HEK293 (cell line): Measurements from ENCODE around the gene NUFIP2.

Experiments used
- GFI1B ChIP-seq: fragments of 450-650 bp; formaldehyde crosslinking; IDR thresholded peaks from 2 replicates; pipeline ENCODE4 v1.5.1; 2016; ENCODE audit warnings: missing biosample characterization, missing genetic modification characterization
- KLF16 ChIP-seq: fragments of 450-650 bp; formaldehyde crosslinking; IDR thresholded peaks from 2 replicates; pipeline ENCODE4 v1.5.1; 2017; ENCODE audit warnings: missing biosample characterization, missing genetic modification characterization
- OSR2 ChIP-seq: fragments of 450-650 bp; formaldehyde crosslinking; IDR thresholded peaks from 2 replicates; pipeline ENCODE4 v1.5.1; 2016; ENCODE audit warnings: missing biosample characterization, missing genetic modification characterization
- OVOL3 ChIP-seq: fragments of 450-650 bp; formaldehyde crosslinking; IDR thresholded peaks from 2 replicates; pipeline ENCODE4 v1.5.1; 2016; ENCODE audit warnings: missing biosample characterization, missing genetic modification characterization
- SCRT1 ChIP-seq: fragments of 450-650 bp; formaldehyde crosslinking; IDR thresholded peaks from 2 replicates; pipeline ENCODE4 v1.5.1; 2016; ENCODE audit warnings: missing biosample characterization, missing genetic modification characterization, borderline replicate concordance
- SP7 ChIP-seq: fragments of 450-650 bp; formaldehyde crosslinking; IDR thresholded peaks from 2 replicates; pipeline ENCODE4 v1.5.1; 2016; ENCODE audit warnings: missing biosample characterization, missing genetic modification characterization
- TCF7L2 ChIP-seq: IDR thresholded peaks from 2 replicates; pipeline ENCODE4 v1.6.1; 2011; ENCODE audit warnings: low read depth, mild to moderate bottlenecking, inconsistent platforms, low read length, moderate library complexity, borderline replicate concordance
- TRIM28 ChIP-seq: IDR thresholded peaks from 2 replicates; pipeline ENCODE4 v1.6.1; 2011; ENCODE audit warnings: low read length, control low read depth, borderline replicate concordance
- YY2 ChIP-seq: fragments of 450-650 bp; formaldehyde crosslinking; IDR thresholded peaks from 2 replicates; pipeline ENCODE4 v1.5.1; 2016; ENCODE audit warnings: missing biosample characterization, missing genetic modification characterization
- ZBTB6 ChIP-seq: fragments of 450-650 bp; formaldehyde crosslinking; IDR thresholded peaks from 2 replicates; pipeline ENCODE4 v1.5.1; 2017; ENCODE audit warnings: missing biosample characterization, missing genetic modification characterization
- ZFHX2 ChIP-seq: fragments of 450-650 bp; formaldehyde crosslinking; conservative IDR thresholded peaks from 2 replicates; pipeline ENCODE4 v1.5.1; 2016; ENCODE audit warnings: missing biosample characterization, missing genetic modification characterization
- ZFP37 ChIP-seq: fragments of 450-650 bp; formaldehyde crosslinking; IDR thresholded peaks from 2 replicates; pipeline ENCODE4 v1.5.1; 2016; ENCODE audit warnings: missing biosample characterization, missing genetic modification characterization
- ZNF2 ChIP-seq: fragments of 450-650 bp; formaldehyde crosslinking; IDR thresholded peaks from 2 replicates; pipeline ENCODE4 v1.5.1; 2016; ENCODE audit warnings: missing biosample characterization, missing genetic modification characterization
- ZNF223 ChIP-seq: fragments of 450-650 bp; formaldehyde crosslinking; IDR thresholded peaks from 2 replicates; pipeline ENCODE4 v1.5.1; 2016; ENCODE audit warnings: missing biosample characterization, missing genetic modification characterization
- ZNF239 ChIP-seq: fragments of 450-650 bp; formaldehyde crosslinking; IDR thresholded peaks from 2 replicates; pipeline ENCODE4 v1.5.1; 2016; ENCODE audit warnings: missing biosample characterization, missing genetic modification characterization
- ZNF335 ChIP-seq: fragments of 450-650 bp; formaldehyde crosslinking; conservative IDR thresholded peaks from 2 replicates; pipeline ENCODE4 v1.5.1; 2016; ENCODE audit warnings: missing biosample characterization, missing genetic modification characterization
- ZNF341 ChIP-seq: fragments of 450-650 bp; formaldehyde crosslinking; IDR thresholded peaks from 2 replicates; pipeline ENCODE4; 2016; ENCODE audit warnings: low read depth, missing biosample characterization, missing genetic modification characterization
- ZNF426 ChIP-seq: fragments of 450-650 bp; formaldehyde crosslinking; IDR thresholded peaks from 2 replicates; pipeline ENCODE4 v1.5.1; 2017; ENCODE audit warnings: missing biosample characterization, missing genetic modification characterization, mild to moderate bottlenecking, inconsistent platforms, moderate library complexity
- ZNF433 ChIP-seq: fragments of 450-650 bp; formaldehyde crosslinking; IDR thresholded peaks from 2 replicates; pipeline ENCODE4 v1.5.1; 2016; ENCODE audit warnings: missing biosample characterization, missing genetic modification characterization, low read depth
- ZNF580 ChIP-seq: fragments of 450-650 bp; formaldehyde crosslinking; IDR thresholded peaks from 2 replicates; pipeline ENCODE4 v1.5.1; 2016; ENCODE audit warnings: missing biosample characterization, missing genetic modification characterization
- ZNF629 ChIP-seq: fragments of 450-650 bp; formaldehyde crosslinking; IDR thresholded peaks from 2 replicates; pipeline ENCODE4 v1.5.1; 2017; ENCODE audit warnings: missing biosample characterization, missing genetic modification characterization
- ZNF660 ChIP-seq: fragments of 450-650 bp; IDR thresholded peaks from 2 replicates; pipeline ENCODE4 v1.5.1; 2018; ENCODE audit warnings: missing biosample characterization, mild to moderate bottlenecking, missing genetic modification characterization
- ZNF791 ChIP-seq: fragments of 450-650 bp; formaldehyde crosslinking; IDR thresholded peaks from 2 replicates; pipeline ENCODE4 v1.5.1; 2016; ENCODE audit warnings: missing biosample characterization, missing genetic modification characterization
- ZSCAN30 ChIP-seq: fragments of 450-650 bp; IDR thresholded peaks from 2 replicates; pipeline ENCODE4 v1.5.1; 2018; ENCODE audit warnings: missing biosample characterization, mild to moderate bottlenecking, missing genetic modification characterization, moderate library complexity
- TF ChIP-seq, protein P1 (sequence below): fragments of 450-650 bp; formaldehyde crosslinking; IDR thresholded peaks from 2 replicates; pipeline ENCODE4 v1.5.1; 2016; ENCODE audit warnings: missing biosample characterization, missing genetic modification characterization, borderline replicate concordance
- TF ChIP-seq, protein P2 (sequence below): fragments of 450-650 bp; formaldehyde crosslinking; IDR thresholded peaks from 2 replicates; pipeline ENCODE4 v1.5.1; 2016; ENCODE audit warnings: missing biosample characterization, missing genetic modification characterization
- TF ChIP-seq, protein P3 (sequence below): fragments of 450-650 bp; formaldehyde crosslinking; IDR thresholded peaks from 2 replicates; pipeline ENCODE4 v1.5.1; 2016; ENCODE audit warnings: missing biosample characterization, missing genetic modification characterization
- TF ChIP-seq, protein P4 (sequence below): fragments of 450-650 bp; formaldehyde crosslinking; IDR thresholded peaks from 2 replicates; pipeline ENCODE4 v1.5.1; 2016; ENCODE audit warnings: missing biosample characterization, missing genetic modification characterization

The NUFIP2 gene

DNA sequence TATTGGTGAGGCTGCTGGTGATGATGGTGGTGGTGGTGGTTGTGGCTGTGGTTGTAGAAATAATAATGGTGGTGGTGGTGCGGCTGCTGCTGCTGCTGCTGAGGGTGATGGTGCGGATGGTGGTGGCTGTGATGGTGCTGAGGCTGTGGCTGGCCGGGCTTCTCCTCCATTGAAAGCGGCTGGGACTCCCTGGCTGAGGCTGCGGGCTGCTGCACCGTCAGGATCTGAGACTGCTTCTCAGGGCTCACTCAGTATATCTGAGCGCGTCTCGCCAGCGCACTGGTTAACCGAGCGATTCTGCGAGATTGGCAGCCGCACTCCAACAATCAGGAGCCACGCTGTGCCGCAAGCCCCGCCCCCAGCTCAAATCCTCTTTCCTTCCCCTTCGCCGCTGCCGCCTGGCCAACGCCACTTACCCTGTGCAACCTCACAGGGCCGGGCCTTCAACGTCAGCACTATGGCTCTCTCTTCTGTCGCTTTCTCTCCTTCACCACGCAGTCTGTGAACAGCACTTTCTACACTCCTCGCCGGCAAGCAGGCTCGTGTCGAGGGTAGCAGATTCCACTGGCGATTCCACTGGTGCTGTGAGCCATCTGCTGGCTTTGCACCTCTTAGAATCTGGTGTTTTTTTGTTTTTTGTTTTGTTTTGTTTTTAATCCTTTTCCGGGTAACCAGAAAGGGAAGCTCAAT, at the start of gene NUFIP2 (continued):
- TF ChIP-seq, protein P1, sequence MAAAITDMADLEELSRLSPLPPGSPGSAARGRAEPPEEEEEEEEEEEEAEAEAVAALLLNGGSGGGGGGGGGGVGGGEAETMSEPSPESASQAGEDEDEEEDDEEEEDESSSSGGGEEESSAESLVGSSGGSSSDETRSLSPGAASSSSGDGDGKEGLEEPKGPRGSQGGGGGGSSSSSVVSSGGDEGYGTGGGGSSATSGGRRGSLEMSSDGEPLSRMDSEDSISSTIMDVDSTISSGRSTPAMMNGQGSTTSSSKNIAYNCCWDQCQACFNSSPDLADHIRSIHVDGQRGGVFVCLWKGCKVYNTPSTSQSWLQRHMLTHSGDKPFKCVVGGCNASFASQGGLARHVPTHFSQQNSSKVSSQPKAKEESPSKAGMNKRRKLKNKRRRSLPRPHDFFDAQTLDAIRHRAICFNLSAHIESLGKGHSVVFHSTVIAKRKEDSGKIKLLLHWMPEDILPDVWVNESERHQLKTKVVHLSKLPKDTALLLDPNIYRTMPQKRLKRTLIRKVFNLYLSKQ, result 0 out of 2 replicates have a peak, but pooled peaks have one; percentile 74
- peak; percentile 66 for TF ChIP-seq OVOL3 (tag by site-specific recombination)
- TF ChIP-seq TCF7L2, result no peak
- no peak for TF ChIP-seq SCRT1 (tag by site-specific recombination)
- peak; percentile 84; the same call in 1 of the 2 replicates for TF ChIP-seq ZFP37 (tag by site-specific recombination)
- peak; percentile 77; the same call in 1 of the 2 replicates for TF ChIP-seq ZNF239 (tag by site-specific recombination)
- TF ChIP-seq, protein P2, sequence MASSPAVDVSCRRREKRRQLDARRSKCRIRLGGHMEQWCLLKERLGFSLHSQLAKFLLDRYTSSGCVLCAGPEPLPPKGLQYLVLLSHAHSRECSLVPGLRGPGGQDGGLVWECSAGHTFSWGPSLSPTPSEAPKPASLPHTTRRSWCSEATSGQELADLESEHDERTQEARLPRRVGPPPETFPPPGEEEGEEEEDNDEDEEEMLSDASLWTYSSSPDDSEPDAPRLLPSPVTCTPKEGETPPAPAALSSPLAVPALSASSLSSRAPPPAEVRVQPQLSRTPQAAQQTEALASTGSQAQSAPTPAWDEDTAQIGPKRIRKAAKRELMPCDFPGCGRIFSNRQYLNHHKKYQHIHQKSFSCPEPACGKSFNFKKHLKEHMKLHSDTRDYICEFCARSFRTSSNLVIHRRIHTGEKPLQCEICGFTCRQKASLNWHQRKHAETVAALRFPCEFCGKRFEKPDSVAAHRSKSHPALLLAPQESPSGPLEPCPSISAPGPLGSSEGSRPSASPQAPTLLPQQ (tag by site-specific recombination), result peak; percentile 72
- TF ChIP-seq GFI1B (tag by site-specific recombination), result peak; percentile 33
- peak; percentile 93 for TF ChIP-seq ZNF629 (tag by site-specific recombination)
- TF ChIP-seq ZNF580 (tag by site-specific recombination), result peak; percentile 97
- peak; percentile 90 for TF ChIP-seq ZNF660
- no peak for TF ChIP-seq ZNF791
- no peak for TF ChIP-seq ZNF341 (tag by site-specific recombination)
- TF ChIP-seq ZFHX2 (tag by site-specific recombination), result 0 out of 2 replicates have a peak, but pooled peaks have one; percentile 47
- TF ChIP-seq, protein P3, sequence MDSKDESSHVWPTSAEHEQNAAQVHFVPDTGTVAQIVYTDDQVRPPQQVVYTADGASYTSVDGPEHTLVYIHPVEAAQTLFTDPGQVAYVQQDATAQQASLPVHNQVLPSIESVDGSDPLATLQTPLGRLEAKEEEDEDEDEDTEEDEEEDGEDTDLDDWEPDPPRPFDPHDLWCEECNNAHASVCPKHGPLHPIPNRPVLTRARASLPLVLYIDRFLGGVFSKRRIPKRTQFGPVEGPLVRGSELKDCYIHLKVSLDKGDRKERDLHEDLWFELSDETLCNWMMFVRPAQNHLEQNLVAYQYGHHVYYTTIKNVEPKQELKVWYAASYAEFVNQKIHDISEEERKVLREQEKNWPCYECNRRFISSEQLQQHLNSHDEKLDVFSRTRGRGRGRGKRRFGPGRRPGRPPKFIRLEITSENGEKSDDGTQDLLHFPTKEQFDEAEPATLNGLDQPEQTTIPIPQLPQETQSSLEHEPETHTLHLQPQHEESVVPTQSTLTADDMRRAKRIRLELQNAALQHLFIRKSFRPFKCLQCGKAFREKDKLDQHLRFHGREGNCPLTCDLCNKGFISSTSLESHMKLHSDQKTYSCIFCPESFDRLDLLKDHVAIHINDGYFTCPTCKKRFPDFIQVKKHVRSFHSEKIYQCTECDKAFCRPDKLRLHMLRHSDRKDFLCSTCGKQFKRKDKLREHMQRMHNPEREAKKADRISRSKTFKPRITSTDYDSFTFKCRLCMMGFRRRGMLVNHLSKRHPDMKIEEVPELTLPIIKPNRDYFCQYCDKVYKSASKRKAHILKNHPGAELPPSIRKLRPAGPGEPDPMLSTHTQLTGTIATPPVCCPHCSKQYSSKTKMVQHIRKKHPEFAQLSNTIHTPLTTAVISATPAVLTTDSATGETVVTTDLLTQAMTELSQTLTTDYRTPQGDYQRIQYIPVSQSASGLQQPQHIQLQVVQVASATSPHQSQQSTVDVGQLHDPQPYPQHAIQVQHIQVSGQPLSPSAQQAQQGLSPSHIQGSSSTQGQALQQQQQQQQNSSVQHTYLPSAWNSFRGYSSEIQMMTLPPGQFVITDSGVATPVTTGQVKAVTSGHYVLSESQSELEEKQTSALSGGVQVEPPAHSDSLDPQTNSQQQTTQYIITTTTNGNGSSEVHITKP (tag by site-specific recombination), result peak; percentile 67
- TF ChIP-seq TRIM28, result peak; percentile 75
- peak; percentile 80 for TF ChIP-seq KLF16 (tag by site-specific recombination)
- 0 out of 2 replicates have a peak, but pooled peaks have one; percentile 6 for TF ChIP-seq ZSCAN30 (tag by site-specific recombination)
- no peak for TF ChIP-seq ZNF223 (tag by site-specific recombination)
- TF ChIP-seq ZNF2 (tag by site-specific recombination), result peak; percentile 97
- TF ChIP-seq, protein P4, sequence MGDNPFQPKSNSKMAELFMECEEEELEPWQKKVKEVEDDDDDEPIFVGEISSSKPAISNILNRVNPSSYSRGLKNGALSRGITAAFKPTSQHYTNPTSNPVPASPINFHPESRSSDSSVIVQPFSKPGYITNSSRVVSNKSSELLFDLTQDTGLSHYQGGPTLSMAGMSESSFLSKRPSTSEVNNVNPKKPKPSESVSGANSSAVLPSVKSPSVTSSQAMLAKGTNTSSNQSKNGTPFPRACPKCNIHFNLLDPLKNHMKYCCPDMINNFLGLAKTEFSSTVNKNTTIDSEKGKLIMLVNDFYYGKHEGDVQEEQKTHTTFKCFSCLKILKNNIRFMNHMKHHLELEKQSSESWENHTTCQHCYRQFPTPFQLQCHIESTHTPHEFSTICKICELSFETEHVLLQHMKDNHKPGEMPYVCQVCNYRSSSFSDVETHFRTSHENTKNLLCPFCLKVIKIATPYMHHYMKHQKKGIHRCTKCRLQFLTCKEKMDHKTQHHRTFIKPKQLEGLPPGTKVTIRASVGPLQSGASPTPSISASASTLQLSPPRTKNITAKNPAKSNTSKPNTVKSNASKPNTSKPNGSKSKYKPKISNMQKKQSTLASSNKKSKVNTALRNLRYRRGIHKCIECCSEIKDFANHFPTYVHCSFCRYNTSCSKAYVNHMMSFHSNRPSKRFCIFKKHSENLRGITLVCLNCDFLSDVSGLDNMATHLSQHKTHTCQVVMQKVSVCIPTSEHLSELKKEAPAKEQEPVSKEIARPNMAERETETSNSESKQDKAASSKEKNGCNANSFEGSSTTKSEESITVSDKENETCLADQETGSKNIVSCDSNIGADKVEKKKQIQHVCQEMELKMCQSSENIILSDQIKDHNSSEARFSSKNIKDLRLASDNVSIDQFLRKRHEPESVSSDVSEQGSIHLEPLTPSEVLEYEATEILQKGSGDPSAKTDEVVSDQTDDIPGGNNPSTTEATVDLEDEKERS (tag by site-specific recombination), result peak; percentile 46; the same call in 1 of the 2 replicates
- TF ChIP-seq SP7 (tag by site-specific recombination), result peak; percentile 85
- peak; percentile 89 for TF ChIP-seq YY2 (tag by site-specific recombination)
- TF ChIP-seq ZBTB6 (tag by site-specific recombination), result peak; percentile 44; the same call in 1 of the 2 replicates
- TF ChIP-seq OSR2 (tag by site-specific recombination), result peak; percentile 34; the same call in 1 of the 2 replicates
- no peak for TF ChIP-seq ZNF433 (tag by site-specific recombination)
- no peak for TF ChIP-seq ZNF426 (tag by site-specific recombination)
- TF ChIP-seq ZNF335 (tag by site-specific recombination), result peak; percentile 78
